Islet of Langerhans (tissue), 1 donor: ENCODE results near the gene RALGPS1.

ENCODE experiments used
- FAIRE-seq: peaks from one replicate; lab custom pipeline; 2011; peaks lifted over from hg19 to GRCh38; lab: Jason Lieb, UNC

RALGPS1 gene

DNA sequence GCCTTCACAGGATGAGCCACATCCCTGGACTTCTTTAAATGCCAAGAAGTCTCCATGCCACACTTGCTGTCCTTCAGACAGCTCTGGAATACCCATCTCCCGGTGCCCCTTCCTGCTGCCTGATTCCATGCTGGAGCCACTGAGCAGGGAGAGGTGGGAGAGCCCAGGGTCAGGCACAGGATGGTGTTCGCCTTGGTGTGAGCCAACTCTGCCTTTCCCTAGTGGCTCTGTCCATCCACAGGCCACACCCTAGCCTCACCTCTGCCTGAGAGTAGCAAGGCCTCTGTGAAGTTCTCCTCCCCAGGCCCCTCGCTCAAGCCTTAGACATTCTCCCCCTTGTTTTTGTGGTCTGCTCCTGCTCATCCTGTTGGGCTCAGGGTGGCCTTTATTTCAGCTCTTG, 262.0 kb downstream of the RALGPS1 start:
- no peak for FAIRE-seq

DNA sequence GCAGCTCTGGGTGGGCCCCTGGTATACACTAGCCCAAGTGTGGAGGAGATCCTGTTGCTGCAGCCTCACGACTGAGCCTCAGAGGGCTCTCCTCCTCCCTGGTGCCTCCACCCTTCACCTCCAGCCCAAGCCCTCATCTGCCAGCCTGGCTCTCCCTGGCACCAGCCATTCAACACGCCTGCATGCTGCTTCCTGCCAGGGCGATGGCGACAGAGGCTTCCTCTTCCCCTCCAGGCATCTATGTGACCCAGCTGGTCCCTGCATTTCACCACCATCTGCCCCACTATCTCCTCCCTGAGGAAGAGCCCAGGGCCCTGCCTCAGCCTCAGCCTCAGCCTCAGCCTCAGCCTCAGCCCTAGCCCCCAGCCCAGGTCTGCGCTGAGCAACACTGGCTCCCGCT, 262.6 kb downstream of the RALGPS1 start:
- no peak for FAIRE-seq

DNA sequence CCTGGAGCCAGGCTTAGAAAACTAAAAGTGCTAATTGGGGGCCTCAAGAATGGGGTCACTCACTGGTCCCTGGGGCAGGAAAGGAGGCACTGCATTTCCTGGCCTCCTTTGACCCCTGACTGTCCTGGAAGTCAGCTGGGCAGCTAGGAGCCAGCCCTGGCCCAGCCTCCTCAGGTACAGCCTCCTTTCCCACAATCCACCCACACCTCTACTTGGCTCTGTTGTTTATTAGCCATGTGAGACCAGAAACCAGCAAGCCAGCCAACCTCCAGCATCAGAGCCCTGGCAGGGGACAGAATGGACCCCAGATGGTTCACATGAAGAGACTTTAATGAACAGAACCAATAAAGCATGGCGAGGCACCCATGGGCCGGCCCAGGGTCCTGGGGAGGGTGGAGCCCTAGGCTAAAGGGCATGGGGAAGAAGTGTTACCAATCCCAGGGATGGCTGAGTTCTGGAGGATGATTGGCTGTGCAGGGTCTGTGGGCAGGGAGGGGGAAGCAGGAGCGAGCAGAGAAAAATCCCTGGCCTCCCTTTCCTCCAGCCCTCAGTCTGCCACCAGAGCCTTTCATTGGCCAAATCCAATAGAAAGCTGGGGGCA, 263.2 kb downstream of the RALGPS1 start:
- no peak for FAIRE-seq

DNA sequence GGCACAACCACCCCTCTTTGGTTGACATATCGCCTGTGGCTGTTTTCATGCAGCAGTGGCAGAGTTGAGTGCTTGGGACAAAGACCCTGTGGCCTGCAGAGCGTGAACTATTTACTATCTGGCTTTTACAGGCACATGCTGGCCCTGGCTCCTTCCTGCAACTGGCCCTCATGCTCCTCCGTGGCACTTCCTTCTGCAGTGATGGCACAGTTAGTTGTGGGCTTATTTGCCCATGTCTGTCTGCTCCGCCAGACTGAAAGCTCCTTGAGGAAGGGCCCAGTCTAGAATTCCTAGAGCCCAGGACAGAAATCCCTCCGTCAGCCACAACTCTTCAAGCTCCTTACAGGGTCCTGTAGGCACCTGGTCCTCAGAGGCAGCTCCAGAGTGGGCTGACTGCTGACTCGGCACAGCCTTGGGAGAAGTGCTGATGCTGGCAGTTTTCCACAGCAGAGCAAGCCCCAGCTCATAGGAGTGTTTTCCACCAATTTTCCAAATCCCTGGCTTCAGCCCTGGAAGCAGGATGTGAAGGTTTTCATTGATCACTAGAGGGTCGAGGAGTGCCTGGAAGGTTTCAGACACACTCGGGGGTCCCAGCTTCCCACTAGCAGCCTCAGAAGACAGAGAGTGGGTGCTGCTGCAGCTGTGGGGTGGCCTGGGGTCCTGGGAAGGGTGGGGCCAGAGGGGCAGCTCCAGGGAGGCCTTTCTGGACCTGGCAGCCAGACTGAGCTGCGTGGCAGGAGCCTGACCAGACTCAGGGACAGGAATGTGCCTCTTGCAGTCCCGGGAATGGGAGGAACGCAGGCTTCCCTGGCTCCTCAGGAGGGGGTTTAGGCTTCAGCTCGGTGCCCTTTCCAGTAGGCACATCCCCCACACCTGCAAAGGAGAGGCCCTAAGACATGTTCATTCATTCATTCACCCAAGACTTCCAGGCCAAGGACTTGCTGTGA, 264.4 kb downstream of the RALGPS1 start:
- no peak for FAIRE-seq

DNA sequence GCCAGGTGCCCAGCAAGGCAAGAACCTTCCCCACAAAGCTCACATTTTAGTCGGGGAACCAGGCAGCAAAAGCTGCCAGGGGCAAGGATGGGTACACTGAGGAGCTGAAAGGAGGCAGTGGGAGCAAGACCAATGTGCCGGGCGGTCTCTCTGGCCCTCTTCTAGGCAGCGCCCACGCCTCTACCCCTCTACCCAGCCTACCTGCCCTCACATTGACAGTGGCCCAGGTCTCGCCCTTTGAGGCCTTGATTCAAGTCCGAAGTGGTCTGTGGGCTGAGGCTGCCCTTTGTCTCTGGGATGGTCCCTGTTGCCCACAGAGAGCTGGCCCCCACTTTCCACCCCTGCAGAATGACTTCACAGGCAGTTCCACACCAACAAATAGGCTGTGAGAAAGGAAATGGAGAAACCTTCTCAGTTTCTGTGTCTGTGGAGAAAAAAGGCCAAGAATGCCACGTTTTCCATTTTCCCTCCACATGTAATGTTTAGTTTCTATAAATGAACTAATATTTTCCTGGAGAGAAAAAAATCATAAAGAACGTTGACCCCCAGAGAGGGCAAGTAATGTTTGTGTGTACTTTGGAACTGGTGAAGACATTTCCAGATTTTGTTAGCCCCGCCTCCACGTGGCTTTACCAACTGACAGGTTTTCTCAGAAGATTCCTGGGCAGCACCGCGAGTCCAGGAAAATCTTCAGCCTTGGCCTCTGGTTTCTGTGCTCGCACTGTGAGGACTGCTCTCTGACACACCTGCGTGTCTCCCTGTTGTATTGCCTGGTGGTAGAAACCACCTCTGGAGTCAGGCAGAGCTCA, 265.3 kb downstream of the RALGPS1 start:
- FAIRE-seq = no peak

DNA sequence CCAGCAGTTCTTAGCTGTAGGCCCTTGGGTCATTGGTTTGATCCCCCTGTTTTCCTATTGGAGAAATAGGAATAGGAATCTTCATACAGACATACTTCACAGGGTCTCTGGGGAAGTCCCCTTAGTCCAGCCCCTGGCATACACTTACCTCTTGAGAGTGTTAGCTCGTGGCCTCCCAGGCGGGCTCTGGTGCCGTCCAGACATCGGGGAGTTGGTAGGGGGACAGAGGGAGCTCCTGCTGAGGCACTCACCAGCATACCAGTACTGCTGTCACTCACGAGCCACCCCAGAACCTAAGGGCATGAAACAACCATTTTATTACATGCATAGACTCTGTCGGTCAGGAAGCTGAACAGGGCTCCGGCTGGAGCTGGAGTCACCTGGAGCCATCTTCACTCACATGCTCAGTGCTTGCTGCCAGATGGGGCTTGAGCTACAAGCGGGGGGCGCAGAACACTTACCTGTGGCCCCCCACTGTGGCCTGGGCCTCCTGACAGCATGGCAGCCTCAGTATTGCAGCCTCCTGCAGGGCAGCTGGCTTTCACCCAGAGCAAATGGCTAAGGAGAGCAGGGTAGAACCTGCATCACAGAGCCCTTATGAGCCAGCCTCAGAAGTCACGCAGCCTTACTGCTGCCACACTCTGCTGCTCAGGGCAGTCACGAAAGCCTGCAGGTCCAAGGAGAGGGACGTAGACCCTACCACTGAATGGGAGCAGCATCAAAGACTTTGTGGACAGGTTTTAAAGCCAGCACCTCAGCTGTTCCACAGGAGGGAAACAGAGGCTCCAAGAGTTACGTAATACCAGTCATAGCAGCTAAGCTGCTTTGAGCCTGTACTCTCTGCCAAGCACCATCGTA, 266.1 kb downstream of the RALGPS1 start:
- FAIRE-seq = no peak

DNA sequence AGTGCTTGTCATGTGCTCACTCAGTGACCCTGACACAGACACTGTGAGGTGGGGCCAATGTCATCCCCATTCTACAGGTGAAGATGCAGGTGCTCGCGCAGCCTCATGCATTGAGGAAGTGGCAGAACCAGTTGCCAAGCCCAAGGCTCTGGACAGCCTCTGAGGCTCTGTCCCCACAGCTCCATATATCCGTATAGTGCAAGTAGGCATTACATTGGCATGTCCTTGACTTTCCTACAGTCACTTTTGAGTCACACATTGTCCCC, 266.7 kb downstream of the RALGPS1 start:
- FAIRE-seq = no peak

DNA sequence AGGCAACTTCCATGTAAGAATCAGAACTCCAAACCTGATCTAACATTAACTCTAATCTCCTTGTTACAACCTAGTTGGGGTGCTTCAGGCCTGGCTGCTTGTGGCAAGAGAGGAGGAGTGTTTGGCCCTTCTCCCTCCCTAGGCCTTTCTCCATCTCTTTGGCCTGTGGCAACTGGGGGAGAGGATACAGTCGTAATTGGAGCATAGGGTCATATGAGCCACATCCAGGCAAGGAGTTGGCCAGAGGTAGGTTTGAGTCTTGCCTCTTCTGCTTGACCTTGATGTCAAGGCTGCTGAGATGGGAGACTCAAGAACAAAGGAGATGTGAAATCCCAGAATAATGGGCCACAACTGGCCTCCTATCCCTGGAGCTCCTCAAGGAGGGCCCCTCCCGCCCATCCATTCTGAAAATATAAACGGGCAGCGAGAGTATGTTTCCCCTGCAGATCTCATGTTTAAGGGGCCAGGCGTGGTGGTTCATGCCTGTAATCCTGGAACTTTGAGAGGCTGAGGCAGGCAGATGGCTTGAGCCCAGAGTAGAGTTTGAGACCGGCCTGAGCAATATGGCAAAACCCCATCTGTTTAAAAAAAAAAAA, 267.1 kb downstream of the RALGPS1 start:
- FAIRE-seq = no peak

DNA sequence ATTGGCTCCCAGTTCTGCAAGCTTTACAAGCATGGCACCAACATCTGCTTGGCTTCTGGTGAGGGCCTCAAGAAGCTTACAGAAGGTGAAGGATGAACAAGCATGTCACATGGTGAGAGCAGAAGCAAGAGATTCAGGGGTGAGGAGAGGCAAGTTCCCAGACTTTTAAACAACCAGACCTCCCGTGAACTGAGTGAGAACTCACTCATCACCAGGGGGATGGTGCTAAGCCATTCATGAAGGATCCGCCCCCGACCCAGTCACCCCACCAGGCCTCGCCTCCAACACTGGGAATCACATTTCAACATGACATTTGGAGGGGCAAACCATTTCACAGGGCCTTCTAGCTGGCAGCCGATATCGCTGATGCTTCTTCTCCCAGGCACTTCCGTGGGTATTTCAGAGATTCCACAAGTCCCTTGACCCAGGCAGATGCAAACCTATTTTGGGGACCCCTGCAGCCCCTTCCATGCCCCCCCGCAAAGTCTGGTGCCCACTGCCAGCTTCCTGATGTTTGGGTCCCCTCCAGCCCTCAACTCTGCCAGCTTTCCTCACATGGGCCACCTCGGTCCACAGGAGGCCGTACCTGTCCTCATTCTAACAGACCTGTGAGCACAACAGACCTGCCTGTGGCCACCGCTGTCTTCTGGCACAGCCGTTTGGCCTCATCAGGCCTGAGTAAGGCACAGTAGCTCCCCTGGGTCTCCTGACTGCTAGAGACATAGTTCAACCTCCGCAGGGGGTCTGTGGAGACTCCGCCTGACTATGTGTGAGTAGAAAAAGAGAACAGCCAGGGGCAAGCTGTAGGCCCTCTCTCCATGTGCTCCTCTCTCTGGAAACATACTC, 268.5 kb downstream of the RALGPS1 start:
- FAIRE-seq = no peak

DNA sequence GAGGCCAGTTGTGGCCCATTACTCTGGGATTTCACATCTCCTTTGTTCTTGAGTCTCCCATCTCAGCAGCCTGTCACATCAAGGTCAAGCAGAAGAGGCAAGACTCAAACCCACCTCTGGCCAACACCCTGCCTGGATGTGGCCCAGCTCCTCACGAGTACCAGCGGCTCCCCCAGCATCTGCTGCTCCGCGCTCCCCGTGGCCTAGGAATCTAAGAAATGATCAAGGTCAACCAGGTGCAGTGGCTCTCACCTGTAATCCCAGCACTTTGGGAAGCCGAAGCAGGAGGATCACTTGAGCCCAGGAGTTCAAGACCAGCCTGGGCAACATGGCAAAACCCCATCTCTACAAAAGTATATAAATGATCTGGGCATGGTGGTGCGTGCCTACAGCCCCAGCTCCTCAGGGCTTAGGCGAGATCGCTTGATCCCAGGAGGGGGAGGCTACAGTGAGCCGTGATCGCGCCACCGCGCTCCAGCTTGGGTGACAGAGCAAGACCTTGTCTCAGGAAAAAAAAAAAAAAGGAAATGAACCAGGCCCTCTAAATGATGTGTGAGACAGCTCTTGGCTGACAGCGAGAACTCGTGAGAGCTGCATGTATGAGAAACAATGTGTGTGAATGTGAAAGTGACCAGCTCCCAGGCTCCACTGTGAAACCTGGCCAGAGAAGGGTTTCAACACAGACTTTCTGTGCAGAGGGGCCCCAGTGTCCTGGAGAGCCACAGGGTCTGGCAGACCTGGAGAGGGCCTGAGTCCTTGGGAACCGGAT, 269.4 kb downstream of the RALGPS1 start:
- no peak for FAIRE-seq

DNA sequence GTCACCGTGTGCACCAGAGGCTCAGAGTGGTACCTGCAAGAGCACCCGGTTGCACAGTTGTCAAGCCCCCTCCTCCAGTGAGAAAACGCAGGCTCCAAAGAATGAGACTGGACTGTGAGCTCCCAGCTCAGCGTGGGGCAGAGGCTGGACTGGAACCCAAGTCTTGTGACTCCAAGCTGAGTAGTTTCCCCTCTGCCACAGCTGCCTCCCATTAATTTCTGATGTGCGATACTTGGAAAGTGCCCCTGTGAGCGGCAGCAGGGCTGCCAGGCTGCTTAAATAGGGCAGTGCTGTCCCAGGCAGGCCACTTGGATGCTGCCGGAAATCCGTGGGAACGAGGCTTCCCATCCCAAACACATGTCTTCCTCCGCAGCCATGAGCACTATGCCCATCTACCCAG, 270.1 kb downstream of the RALGPS1 start:
- FAIRE-seq = no peak

DNA sequence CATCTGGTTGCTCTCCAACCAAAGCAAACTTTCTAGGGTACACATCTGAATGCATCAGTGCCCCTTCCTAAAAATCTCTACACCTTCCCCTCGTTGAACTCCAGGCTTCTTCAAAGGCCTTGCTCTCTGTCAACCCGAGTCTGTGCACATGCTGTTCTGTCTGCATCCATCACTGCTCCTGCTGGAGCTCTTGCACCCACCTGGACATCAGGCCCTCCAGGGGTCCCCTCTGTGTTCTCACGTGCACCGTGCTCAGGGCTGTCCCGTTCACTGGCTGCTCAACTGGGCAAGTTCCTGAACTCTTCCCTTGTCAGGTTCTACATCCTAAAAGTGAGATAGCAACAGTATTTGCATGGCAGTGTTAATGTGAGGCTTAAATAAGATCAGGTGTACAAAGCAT, 270.6 kb downstream of the RALGPS1 start:
- FAIRE-seq = no peak

DNA sequence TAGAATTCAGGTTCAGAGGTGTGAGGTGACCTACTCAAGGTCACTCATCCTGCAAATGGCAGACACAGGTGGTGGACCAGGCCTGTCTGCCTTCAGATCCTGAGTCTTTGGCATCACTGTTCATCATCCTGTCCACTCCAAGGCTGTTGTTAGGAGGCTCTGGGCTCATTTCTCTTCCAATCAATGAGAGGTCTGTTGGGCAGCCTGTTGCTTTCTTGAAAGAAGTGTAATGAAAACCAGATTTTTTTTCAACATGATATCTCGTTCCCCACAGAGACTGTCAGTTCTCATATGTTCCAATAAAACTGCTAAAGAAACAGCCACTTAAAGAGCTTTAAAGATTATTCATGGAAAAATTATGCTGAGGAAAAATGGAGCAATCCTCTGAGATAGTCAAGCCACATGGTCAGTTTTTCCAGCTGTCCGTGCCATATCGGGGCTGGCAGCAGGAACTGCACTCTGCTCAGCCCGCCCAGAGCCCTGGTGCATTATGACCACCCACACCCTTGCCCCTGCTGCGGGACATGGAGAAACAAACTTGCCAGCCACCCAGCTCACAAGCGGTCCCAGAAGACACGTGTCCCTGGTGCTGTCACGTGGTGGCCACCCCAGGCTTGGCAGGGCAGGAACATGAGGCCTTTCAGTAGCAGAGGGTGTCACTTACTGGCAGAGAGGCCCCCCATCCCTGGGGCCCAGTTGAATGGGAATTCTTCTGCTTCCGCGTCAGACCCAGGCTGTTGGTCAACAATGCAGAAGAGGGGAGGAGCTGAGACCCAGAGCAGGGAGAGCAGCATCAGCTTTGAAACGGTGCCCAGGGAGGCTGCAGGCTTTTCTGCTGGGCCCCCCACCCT, 271.6 kb downstream of the RALGPS1 start:
- no peak for FAIRE-seq

DNA sequence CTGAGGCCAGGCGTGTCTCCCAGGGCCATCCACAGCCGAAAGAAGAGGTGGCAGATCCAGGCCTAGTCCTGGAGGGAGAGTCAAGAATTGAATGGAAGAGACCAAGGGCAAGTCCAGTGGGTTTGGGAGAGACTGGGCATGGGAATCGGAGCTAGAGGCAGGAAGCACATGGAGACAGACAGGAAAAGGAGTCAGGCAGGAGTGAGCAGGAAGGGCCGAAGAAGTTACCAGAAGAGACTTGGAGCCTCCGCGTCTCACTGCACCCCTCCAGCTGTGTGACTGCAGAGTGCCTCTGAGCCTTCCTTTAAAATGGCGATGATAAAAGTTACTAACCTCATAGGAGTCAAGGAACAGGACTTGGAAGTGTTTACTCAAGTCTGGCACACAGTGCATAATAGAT, 272.2 kb downstream of the RALGPS1 start:
- FAIRE-seq = no peak

DNA sequence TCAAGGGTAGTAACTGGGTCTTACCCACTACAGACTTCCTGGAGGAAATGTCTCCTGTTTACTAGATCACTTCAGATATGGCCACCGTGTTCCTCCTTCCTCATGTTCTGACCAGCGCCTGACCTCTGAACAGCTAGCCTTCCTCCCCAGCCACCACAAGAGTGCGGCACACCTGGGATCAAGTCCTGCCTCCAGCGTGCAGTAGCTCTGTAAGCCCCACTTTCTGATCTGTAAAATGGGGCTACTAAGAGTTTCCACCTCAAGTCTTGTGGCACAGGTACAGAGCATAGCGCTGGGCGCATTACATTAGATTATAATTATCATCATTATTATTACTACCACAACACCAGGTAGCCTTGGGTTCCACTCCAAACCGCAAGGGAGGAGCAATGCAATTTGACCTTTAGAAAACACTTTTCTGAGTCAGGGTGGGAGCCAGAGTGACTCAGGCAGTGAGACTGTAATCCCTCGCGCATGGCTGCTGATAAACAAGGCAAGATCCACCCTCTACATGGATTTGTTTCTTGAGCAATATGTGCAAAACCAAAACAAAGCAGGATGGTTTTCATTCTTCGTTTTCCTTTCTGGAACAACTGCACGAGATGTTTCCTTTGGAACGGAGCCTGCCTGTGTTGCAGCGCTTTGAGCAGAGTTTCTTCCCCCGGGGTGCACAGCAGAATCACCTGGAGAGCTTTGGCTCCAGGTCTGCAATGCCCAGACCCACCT, 272.8 kb downstream of the RALGPS1 start:
- no peak for FAIRE-seq

DNA sequence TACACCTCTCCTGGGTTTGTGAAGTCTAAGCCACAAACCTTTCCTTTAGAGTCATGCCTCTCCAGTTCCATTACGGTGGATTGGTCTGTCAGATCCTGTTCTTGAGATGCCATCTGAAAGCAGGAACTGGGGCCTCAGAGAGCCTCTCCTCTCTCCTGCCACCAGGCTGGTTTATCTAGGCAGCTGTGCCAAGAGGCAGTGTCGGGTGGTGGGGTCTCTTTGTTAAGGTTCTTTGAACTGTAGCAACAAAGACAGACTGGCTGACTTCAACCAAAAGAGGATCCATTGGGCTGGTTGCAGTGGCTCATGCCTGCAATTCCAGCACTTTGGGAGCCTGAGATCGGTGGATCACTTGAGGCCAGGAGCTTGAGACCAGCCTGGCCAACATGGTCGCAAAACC, 273.8 kb downstream of the RALGPS1 start:
- FAIRE-seq = no peak

DNA sequence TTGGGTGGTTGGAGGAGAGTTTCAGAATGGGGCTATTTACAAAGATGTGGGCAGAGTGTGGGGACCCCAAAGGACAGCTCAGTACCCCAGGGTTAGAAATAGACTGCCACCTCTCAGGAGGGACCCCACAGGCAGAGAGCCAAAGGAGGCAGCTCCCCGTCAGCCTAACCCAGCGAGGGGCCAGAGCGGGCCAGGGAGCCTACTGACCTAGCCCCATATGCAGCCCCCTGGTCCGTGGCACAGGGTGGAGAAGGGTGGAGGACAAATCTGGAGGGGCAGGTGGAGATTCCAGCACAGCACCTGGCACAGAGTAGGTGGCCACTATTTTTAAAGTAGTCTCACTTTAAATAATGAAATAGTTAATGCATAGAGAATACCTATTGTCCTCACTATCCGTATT, 275.0 kb downstream of the RALGPS1 start:
- FAIRE-seq = no peak

DNA sequence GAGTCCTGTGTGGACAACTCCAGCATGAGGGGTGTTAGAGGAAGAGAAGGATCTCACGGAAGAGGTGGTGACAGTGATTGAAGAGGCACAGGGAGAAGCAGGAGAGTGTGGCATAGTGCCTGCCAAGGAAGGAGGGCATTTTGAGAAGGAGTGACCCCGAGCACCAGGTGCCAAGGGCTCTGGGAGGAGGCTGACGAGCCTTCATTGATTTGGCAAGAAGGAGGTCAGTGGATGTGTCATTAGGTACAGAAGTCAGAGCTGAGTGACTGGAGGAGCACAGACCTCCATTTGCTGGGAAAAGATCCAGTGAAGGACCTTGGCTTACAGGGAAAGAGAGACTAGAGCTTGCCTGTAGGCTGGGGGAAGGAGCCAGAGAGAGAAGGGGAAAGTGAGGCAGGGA, 278.2 kb downstream of the RALGPS1 start:
- no peak for FAIRE-seq

DNA sequence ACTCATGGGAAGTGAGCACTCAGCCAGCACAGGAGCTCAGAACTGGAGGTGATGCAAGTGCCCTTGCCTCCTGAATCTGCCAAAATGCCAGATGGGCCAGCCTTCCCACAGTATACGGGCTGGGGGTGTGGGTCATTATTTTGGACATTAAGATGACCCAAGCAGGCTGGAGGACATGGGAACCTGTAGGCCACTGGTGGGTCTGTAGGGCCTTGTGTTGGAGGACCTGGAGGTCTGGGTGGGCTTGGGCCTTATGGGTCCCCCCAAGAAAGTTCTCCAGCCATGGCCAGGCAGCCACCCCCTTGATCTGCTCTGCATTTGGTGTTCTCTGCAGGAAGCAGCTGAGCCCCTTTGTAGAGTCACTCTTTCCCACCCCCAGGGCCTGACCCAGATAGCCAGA, 278.9 kb downstream of the RALGPS1 start:
- FAIRE-seq = no peak
